GM19238 (cell line): ENCODE data around the gene ARHGAP15.

Experiments used
- DNase-seq: peaks from one replicate; pipeline ENCODE4 v3.0.0; 2011; ENCODE audit warnings: low spot score; ENCODE audit not compliant: insufficient read length

Gene ARHGAP15

GRCh38 chr2:143564419-143564818, 435.2 kb downstream of the ARHGAP15 start:
- peak; percentile 3 for DNase-seq

- DNase-seq: no peak
Observed at GRCh38 chr2:143571747-143572146, 442.5 kb downstream of the ARHGAP15 start.

GRCh38 chr2:143572421-143572820, 443.2 kb downstream of the ARHGAP15 start:
- DNase-seq: no peak

DNA sequence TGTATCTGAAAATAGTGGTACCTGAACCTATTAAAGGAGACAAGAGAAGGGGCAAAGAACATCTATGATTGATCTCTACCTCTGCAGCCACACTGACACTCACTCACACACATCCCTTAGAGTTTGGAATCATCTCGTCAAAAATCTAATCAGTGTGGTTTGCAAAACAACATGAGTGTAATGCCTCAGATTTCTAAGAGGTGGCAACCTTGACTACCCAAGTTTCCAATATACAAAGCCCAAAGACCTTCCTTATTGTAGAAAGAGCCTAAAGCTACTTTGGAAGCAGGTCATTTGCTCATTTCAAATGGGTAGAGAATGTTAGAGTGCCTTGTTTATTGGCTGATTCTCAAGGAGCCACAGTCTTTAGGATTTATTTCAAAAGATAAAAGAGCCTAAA, 444.9 kb downstream of the ARHGAP15 start:
- no peak for DNase-seq

DNA sequence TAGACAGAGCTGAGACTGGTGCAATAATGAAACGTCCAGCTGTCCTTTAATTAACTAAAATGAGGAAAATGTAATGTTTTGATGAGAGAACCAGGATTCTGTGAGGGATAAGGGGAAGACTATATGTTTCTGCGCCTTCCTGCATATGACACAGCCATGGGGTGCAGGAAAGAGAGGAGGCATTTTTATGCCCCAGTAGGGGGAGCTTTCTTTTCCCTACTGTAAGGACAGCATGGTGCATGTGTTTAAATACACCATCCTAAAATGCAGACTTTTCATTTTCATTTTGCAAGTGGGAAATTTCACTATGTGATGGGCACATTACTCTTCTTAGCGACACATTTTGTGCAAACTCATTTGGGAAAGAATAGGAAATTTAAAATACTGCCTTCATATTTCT, 446.1 kb downstream of the ARHGAP15 start:
- DNase-seq: no peak

DNA sequence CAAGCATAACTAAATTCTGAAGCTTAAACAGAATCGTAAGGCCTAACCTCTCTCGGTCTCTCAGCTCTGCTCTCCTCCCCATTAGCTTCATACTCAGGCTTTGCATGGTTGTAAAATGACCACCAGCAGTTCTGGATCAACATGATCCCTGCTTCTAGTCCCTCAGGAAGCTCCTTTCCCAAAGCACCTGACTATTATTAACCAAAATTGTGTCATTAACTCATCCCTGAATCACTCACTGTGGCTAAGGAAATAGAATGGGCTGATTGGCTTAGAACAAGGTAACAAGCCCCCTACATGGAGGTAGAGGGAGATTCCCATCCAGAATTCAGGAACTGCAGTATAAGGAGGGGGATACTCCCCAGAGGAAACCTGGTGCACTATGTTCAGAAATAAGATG, 448.3 kb downstream of the ARHGAP15 start:
- DNase-seq: no peak

GRCh38 chr2:143579456-143579855, 450.2 kb downstream of the ARHGAP15 start:
- no peak for DNase-seq

- DNase-seq: no peak
Observed at GRCh38 chr2:143581134-143581533, 451.9 kb downstream of the ARHGAP15 start.

- no peak for DNase-seq
Observed at GRCh38 chr2:143582046-143582747, 453.0 kb downstream of the ARHGAP15 start.

DNA sequence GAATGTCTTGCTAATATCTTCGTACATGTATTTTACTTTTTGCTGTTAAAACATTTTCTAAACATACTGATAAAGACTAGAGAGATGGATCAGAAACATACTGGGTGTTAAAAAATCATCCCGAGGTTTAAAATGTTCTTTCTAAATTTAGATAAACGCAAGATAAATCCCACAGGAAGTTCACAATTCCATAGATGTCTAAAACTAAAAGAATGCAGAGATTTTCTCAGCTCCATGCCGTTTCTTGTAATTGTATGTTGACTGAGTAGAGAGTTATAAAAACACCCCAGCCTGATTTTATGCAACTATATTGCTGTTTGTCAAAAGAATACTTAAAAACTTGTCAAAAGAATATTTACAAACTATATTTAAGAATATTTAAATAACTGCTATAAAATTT, 455.7 kb downstream of the ARHGAP15 start:
- no peak for DNase-seq

GRCh38 chr2:143586119-143586518, 456.9 kb downstream of the ARHGAP15 start:
- DNase-seq: no peak

GRCh38 chr2:143588746-143589145, 459.5 kb downstream of the ARHGAP15 start:
- no peak for DNase-seq

DNA sequence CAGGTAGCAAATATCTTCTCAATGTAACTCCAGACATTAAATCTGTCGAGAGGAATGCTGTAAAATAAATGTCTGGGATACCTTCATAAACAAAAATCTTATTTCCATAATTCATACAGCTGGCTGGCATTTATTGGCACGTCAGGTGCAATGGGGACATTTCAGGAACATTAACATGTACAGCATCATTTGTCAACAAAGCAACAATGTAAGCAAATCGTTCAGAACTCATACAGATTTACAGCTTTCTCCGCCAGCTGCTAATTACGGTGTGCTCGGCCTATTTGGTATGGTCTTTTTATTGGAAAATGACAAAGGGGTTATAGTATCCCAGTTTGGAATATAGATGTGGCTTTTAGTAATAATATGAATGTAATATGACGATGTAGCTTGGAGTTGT, 464.9 kb downstream of the ARHGAP15 start:
- DNase-seq: no peak

DNA sequence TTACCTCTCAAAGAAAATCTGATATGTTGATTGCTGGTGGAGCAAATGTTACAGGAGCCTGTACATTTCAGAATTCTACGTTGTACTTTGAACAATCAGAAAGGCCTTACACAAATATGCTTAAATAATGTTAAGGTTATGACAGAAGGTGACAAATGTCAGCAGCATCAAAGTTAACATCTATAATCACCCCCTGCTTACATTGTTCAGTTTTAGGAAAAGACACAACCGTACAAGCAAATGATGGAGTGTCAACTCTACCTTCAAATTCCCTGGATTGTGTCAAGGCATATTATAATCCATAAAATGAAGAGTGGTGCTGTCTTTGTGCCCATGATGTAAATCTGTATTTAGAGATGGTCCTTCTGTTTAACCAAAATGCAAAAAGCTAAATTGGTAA, 465.5 kb downstream of the ARHGAP15 start:
- DNase-seq: no peak

- DNase-seq: no peak
Observed at GRCh38 chr2:143600116-143600515, 470.9 kb downstream of the ARHGAP15 start.

GRCh38 chr2:143601828-143602227, 472.6 kb downstream of the ARHGAP15 start:
- DNase-seq: no peak

DNA sequence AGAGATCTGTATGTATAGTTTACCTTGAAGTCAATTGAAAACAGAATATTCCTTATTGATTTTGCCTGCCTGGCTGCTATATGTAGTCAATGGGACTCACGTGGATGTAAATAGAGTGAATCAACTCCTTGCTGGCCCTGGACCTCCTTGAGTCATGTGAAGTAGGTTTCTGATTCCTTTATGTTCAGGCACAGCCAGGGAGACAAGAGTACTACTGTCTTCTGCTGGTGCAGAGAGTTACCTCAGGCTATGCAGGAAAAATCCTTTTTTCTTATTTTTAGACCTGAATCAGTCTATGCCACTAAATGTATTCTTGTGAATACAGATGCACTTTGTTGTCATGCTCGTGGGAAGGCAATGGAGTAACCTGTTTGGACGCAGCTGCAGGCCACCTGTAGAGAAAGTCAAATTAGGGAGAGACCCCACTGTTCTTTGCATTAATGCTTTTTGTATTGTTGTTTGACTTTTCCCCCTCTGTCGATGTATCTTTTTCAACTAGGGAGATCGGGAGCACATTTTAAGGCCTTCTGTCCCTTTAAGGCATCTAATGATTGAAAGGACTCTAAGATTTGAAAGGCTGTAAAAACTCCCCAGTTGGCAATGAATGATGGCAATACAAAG, 473.9 kb downstream of the ARHGAP15 start:
- no peak for DNase-seq

DNA sequence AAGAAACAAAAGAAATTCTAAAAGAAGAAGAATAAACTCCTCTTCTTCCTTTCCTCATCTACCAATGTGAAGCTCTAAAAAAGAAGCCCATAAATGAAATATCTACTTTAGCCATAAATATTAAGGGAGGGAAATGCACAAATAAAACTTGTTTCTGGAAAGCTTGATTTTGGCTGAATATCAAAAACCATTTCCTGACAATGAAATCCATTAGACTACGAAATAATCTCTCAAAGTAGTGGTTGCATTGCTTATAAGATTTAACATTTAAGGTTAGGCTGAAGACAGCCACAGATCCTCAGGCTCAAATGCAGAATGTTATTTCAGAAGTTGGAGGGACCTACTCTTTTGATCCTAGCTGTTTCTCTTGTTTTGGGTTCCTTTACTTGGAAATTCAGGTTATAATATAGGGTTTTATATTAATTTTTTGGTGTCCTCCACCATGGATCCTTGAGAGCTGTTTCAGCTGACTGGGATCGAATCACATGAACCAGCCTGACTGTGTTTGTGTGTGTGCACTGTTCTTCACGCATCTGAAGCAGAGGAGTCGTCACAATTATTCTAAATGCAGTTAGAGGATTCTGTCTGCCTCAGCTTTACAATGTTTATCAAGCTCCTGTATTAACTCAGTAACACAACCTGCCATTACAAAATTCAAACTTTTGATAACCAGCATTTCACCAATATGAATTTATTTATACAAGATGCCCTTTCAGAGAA, 474.8 kb downstream of the ARHGAP15 start:
- DNase-seq: no peak

DNA sequence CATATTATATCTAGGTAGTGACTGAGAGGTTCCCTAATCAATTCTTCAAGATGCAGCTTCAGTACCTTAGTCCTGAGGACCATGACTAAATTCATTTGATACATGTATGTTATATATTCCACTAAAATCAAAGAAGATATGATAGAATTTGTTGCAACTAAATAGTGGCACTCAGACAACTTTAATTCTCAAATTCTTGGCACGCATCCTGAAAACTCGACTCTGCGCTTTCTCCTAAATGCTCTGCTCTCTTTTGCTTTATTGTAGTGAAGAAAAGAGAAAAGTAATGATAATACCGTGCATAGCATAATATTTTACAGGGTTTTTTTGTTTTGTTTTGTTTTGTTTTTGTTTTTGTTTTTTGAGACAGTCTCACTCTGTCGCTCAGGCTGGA, 475.3 kb downstream of the ARHGAP15 start:
- DNase-seq: no peak

- DNase-seq: no peak
Observed at GRCh38 chr2:143607231-143608062, 478.2 kb downstream of the ARHGAP15 start.

- no peak for DNase-seq
Observed at GRCh38 chr2:143608063-143608423, 478.8 kb downstream of the ARHGAP15 start.

- DNase-seq: no peak
Observed at GRCh38 chr2:143608758-143609157, 479.5 kb downstream of the ARHGAP15 start.
